K562 treated with DMSO at 1 percent for 24 hours (cell line): Measurements from ENCODE around the gene DPM1. TPM values are rescaled to one million over a fixed set of nuclear protein-coding genes. Genes with fewer than 3 reads are reported as not detected.

Experiments used
- total RNA-seq: library from RNA; unstranded; fragments of 300-600 nt; gene quantifications from 2 replicates; pipeline ENCODE4 v1.2.3, GENCODE V29; 2022; ENCODE audit warnings: low read depth; ENCODE audit not compliant: insufficient read depth

Gene DPM1
- 40.7 and 49.4 TPM in 2 replicates for total RNA-seq

DNA sequence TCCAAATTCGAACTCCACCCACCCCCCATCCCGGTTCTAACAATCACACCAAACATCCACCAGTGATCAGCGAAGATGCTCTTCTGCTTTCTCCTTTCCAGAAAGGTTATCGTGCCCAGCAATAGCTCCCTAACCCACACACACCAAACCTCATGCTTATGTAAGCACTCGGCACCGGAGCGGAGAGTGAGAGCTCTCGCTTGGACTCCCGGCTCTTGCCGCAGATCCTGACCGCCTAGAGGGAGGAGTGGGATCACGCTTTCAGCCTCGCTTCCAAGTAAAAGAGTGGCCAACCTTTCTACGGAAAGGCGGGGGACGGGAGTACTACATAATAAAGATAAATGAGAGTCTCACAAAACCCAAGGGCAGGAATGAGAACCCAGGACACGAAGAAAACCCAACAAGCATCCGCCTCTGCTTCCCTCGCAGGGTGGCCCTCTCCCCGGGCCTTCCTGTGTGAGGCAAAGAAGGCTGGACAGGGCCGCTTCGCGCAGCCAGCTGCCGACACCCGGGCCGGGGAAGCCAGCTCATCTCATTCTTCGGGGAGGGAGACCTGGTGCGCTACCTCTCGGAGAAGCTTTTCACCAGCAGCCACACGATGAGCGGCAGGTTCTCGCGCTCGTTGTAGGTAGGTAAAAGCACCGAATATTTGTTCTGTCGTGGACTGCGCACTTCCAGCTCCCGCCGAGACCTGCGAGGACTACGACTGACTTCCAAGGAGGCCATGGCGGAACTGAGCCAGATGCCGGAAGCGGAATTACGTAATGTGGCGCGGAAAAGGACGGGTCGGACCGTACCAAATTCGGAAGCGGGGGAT, at the start of gene DPM1:
DPM1 (minus strand) TSS at position 735 of the 817 bp plus-strand sequence; CDS start at position 726, 9 bp downstream.

DNA sequence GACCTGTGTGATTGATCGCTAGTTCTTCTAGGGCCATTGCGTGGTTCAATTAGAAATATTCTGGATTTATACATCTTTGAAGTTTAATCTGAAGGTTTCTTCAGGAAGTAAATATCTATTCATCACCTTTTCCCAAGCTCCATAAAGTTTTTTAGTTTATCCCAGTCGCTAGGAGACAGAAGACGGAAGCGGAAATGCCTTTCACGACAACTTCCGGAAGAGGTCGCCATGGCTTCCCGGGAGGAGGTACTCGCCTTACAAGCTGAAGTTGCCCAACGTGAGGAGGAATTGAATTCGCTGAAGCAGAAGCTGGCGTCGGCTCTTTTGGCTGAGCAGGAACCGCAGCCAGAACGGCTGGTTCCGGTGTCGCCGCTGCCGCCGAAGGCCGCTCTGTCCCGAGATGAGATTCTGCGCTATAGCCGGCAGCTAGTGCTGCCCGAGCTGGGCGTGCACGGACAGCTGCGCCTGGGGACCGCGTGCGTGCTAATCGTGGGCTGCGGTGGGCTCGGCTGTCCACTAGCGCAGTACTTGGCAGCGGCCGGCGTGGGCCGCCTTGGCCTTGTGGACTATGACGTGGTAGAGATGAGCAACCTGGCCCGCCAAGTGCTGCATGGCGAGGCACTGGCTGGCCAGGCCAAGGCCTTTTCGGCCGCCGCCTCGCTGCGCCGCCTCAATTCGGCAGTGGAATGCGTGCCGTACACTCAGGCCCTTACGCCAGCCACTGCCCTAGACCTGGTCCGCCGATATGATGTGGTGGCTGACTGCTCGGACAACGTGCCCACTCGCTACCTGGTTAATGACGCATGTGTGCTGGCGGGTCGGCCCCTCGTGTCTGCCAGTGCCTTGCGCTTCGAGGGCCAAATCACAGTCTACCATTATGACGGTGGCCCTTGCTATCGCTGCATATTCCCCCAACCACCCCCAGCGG, 547 bp upstream of the DPM1 start, which contains the start of gene MOCS3:
MOCS3 (plus strand) TSS at position 204 of the 928 bp plus-strand sequence; CDS start at position 229, 25 bp downstream.

GRCh38 chr20:50931306-50932015, 26.9 kb downstream of the DPM1 start, which contains the start of gene ADNP:
TSS of gene ADNP (minus strand) at chr20:50931437. CDS start at chr20:50903996, 27,441 bp downstream.

Other genes starting within 250 kb of the DPM1 start
- 2.0 and 2.9 TPM in 2 replicates for gene PARD6B, start 227.0 kb downstream of the DPM1 start, total RNA-seq
- 0.81 and 2.2 TPM in 2 replicates for gene BCAS4, start 163.5 kb downstream of the DPM1 start, total RNA-seq
- gene ADNP, start 27.1 kb downstream of the DPM1 start, total RNA-seq: 27.9 and 34.1 TPM in 2 replicates
- gene MOCS3, start 286 bp upstream of the DPM1 start, total RNA-seq: 6.0 and 6.9 TPM in 2 replicates
- 24.1 and 28.8 TPM in 2 replicates for gene KCNG1, start 64.6 kb upstream of the DPM1 start, total RNA-seq